K562 (cell line): ENCODE data around the gene VPS13D. TPM values are rescaled to one million over a fixed set of nuclear protein-coding genes. Genes with fewer than 3 reads are reported as not detected.

ENCODE experiments used
- ARID1B ChIP-seq: fragments of 450-650 bp; IDR thresholded peaks from 2 replicates; pipeline ENCODE4 v1.6.1; 2016; ENCODE audit warnings: antibody characterized with exemption, mild to moderate bottlenecking, inconsistent platforms
- KAT2B ChIP-seq: IDR thresholded peaks from one replicate; pipeline ENCODE4 v1.6.1; 2012; ENCODE audit warnings: low read depth, mild to moderate bottlenecking, control low read depth, inconsistent platforms, low read length, moderate library complexity
- MYBL2 ChIP-seq, 2 experiments: fragments of 450-650 bp in 1 of 2; sonication (generic) in 1 of 2; formaldehyde crosslinking in 1 of 2; IDR thresholded peaks; 2 replicates each; pipeline versions ENCODE4 v1.6.1 to v1.8.1; 2017 to 2022; ENCODE audit warnings: borderline replicate concordance in 1 of 2, inconsistent platforms in 1 of 2, low read depth in 1 of 2, mild to moderate bottlenecking in 1 of 2, missing genetic modification reagents in 1 of 2, moderate library complexity in 1 of 2
- NR2C2 ChIP-seq, 2 experiments: fragments of 200-800 bp in 1 of 2; sonication (Bioruptor generic) in 1 of 2; sonication (generic) in 1 of 2; formaldehyde crosslinking in 1 of 2; IDR thresholded peaks; 2 replicates each; pipeline versions ENCODE4 v1.6.1 to v1.8.0; 2016 to 2022; ENCODE audit warnings: mild to moderate bottlenecking in 1 of 2, missing compliant biosample characterization in 1 of 2, missing genetic modification characterization in 1 of 2, missing genetic modification reagents in 1 of 2
- RHOXF2B ChIP-seq: fragments of 250-450 bp; sonication (Bioruptor Pico); conservative IDR thresholded peaks from 2 replicates; pipeline ENCODE4 v1.5.1; 2021
- SMAD2 ChIP-seq: fragments of 150-350 bp; IDR thresholded peaks from 2 replicates; pipeline ENCODE4 v1.6.1; 2014; ENCODE audit warnings: low read depth, mild to moderate bottlenecking, low read length
- ZFP36 ChIP-seq: fragments of 150-350 bp; IDR thresholded peaks from 2 replicates; pipeline ENCODE4 v1.6.1; 2018; ENCODE audit warnings: low read length, low read depth; ENCODE audit not compliant: partially characterized antibody
- ZNF764 ChIP-seq: fragments of 250-450 bp; sonication (Bioruptor Pico); IDR thresholded peaks from 2 replicates; pipeline ENCODE4 v1.4.0; 2020; ENCODE audit warnings: low read depth, mild to moderate bottlenecking, moderate library complexity
- polyA plus RNA-seq, 8 experiments: library from polyadenylated mRNA; depleted of rRNA in 4 of 8; stranded (reverse) in 5 of 8; unstranded in 3 of 8; fragments of >200 nt; fragmentation: Nextera tagmentation in 2 of 8; fragmentation: Illumina TruSeq in 1 of 8; extraction: Ambion mirVana in 2 of 8; extraction: Trizol in 1 of 8; gene quantifications; 2 replicates each; pipeline versions ENCODE4 v1.2.1 to v1.2.3, GENCODE V29; 2011 to 2014; ENCODE audit warnings: inconsistent platforms in 1 of 8, missing spikeins in 1 of 8
- total RNA-seq, 7 experiments: library from RNA; depleted of rRNA in 6 of 7; stranded (reverse); fragments of >200 nt in 6 of 7; fragmentation: Illumina TruSeq in 2 of 7; extraction: Trizol in 2 of 7; gene quantifications; 2 replicates each; pipeline versions ENCODE4 v1.2.1 to v1.2.3, GENCODE V29; 2011 to 2021; ENCODE audit warnings: low replicate concordance in 1 of 7
- TF ChIP-seq, protein P1 (sequence below): fragments of 450-650 bp; IDR thresholded peaks from 2 replicates; pipeline ENCODE4 v1.6.1; 2016; ENCODE audit warnings: mild to moderate bottlenecking, moderate library complexity
- TF ChIP-seq, protein P2 (sequence below), 2 experiments: fragments of 450-650 bp; IDR thresholded peaks; 2 replicates each; pipeline ENCODE4 v1.6.1; 2016
- TF ChIP-seq, protein P3 (sequence below): sonication (generic); formaldehyde crosslinking; IDR thresholded peaks from 2 replicates; pipeline ENCODE4 v1.8.0; 2022; ENCODE audit warnings: missing genetic modification reagents, mild to moderate bottlenecking, moderate library complexity, borderline replicate concordance

Gene VPS13D
- total and polyA plus RNA-seq, 9 of the 15 experiments (the other 6 are each of a cell fraction or from before 2014, with no cell fraction given): 6.1 to 51.5 (median 38.5) TPM

DNA sequence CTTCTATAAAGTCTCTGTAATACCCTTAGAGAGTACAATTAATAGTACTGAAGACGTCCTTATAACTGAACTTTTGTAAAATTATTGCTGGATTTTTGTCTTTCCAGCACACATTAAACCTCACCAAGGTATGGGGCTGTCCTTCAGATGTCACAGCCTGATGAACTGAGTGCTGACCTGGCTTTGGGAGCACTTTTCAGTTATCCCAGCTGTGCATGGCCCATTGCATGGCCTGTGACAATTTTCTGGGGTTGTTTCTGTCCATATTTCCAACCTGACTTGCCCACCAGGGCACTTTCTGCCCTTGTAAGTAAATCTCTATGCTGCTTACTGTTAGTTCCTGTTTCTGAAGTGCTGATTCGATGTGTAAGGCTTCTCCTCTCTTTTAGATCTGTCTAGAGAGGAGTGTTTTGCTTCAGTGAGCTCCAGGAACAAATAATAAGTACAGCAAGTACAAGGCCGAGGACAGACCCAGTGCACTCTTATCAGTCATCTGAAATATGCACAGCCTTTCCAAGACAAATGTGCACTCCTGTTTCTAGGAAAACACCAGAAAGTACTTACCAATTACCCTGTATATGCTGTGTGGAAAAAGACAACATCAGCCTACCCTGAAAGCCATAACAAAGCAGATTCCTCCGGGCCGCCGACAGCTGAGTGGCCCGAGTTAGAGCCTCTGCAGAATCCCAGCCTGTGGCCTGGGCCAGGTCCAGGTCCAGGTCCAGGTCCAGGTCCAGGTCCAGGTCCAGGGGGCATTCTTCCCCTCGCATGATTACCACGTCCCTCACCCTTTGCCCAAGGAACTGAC is 266.5 kb downstream of the VPS13D start (continued):
- no peak for TF ChIP-seq KAT2B
- no peak for TF ChIP-seq SMAD2
- TF ChIP-seq, protein P1, sequence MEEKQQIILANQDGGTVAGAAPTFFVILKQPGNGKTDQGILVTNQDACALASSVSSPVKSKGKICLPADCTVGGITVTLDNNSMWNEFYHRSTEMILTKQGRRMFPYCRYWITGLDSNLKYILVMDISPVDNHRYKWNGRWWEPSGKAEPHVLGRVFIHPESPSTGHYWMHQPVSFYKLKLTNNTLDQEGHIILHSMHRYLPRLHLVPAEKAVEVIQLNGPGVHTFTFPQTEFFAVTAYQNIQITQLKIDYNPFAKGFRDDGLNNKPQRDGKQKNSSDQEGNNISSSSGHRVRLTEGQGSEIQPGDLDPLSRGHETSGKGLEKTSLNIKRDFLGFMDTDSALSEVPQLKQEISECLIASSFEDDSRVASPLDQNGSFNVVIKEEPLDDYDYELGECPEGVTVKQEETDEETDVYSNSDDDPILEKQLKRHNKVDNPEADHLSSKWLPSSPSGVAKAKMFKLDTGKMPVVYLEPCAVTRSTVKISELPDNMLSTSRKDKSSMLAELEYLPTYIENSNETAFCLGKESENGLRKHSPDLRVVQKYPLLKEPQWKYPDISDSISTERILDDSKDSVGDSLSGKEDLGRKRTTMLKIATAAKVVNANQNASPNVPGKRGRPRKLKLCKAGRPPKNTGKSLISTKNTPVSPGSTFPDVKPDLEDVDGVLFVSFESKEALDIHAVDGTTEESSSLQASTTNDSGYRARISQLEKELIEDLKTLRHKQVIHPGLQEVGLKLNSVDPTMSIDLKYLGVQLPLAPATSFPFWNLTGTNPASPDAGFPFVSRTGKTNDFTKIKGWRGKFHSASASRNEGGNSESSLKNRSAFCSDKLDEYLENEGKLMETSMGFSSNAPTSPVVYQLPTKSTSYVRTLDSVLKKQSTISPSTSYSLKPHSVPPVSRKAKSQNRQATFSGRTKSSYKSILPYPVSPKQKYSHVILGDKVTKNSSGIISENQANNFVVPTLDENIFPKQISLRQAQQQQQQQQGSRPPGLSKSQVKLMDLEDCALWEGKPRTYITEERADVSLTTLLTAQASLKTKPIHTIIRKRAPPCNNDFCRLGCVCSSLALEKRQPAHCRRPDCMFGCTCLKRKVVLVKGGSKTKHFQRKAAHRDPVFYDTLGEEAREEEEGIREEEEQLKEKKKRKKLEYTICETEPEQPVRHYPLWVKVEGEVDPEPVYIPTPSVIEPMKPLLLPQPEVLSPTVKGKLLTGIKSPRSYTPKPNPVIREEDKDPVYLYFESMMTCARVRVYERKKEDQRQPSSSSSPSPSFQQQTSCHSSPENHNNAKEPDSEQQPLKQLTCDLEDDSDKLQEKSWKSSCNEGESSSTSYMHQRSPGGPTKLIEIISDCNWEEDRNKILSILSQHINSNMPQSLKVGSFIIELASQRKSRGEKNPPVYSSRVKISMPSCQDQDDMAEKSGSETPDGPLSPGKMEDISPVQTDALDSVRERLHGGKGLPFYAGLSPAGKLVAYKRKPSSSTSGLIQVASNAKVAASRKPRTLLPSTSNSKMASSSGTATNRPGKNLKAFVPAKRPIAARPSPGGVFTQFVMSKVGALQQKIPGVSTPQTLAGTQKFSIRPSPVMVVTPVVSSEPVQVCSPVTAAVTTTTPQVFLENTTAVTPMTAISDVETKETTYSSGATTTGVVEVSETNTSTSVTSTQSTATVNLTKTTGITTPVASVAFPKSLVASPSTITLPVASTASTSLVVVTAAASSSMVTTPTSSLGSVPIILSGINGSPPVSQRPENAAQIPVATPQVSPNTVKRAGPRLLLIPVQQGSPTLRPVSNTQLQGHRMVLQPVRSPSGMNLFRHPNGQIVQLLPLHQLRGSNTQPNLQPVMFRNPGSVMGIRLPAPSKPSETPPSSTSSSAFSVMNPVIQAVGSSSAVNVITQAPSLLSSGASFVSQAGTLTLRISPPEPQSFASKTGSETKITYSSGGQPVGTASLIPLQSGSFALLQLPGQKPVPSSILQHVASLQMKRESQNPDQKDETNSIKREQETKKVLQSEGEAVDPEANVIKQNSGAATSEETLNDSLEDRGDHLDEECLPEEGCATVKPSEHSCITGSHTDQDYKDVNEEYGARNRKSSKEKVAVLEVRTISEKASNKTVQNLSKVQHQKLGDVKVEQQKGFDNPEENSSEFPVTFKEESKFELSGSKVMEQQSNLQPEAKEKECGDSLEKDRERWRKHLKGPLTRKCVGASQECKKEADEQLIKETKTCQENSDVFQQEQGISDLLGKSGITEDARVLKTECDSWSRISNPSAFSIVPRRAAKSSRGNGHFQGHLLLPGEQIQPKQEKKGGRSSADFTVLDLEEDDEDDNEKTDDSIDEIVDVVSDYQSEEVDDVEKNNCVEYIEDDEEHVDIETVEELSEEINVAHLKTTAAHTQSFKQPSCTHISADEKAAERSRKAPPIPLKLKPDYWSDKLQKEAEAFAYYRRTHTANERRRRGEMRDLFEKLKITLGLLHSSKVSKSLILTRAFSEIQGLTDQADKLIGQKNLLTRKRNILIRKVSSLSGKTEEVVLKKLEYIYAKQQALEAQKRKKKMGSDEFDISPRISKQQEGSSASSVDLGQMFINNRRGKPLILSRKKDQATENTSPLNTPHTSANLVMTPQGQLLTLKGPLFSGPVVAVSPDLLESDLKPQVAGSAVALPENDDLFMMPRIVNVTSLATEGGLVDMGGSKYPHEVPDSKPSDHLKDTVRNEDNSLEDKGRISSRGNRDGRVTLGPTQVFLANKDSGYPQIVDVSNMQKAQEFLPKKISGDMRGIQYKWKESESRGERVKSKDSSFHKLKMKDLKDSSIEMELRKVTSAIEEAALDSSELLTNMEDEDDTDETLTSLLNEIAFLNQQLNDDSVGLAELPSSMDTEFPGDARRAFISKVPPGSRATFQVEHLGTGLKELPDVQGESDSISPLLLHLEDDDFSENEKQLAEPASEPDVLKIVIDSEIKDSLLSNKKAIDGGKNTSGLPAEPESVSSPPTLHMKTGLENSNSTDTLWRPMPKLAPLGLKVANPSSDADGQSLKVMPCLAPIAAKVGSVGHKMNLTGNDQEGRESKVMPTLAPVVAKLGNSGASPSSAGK: no peak
- no peak for TF ChIP-seq ZNF764 (CRISPR knock-in tag)
- TF ChIP-seq RHOXF2B (CRISPR knock-in tag): no peak
- TF ChIP-seq, protein P2, sequence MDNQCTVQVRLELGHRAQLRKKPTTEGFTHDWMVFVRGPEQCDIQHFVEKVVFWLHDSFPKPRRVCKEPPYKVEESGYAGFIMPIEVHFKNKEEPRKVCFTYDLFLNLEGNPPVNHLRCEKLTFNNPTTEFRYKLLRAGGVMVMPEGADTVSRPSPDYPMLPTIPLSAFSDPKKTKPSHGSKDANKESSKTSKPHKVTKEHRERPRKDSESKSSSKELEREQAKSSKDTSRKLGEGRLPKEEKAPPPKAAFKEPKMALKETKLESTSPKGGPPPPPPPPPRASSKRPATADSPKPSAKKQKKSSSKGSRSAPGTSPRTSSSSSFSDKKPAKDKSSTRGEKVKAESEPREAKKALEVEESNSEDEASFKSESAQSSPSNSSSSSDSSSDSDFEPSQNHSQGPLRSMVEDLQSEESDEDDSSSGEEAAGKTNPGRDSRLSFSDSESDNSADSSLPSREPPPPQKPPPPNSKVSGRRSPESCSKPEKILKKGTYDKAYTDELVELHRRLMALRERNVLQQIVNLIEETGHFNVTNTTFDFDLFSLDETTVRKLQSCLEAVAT (IDR thresholded peaks at IDR 0.05): peak in 1 of 2 experiments; percentile 63; a peak in 1 of 4 replicates
- no peak for TF ChIP-seq NR2C2 (CRISPR knock-in tag; IDR thresholded peaks at IDR 0.05)
- no peak for TF ChIP-seq NR2C2 (tag; IDR thresholded peaks at IDR 0.05)
- peak; percentile 5 for TF ChIP-seq ZFP36
- TF ChIP-seq ARID1B: peak; percentile 75
- TF ChIP-seq, protein P3, sequence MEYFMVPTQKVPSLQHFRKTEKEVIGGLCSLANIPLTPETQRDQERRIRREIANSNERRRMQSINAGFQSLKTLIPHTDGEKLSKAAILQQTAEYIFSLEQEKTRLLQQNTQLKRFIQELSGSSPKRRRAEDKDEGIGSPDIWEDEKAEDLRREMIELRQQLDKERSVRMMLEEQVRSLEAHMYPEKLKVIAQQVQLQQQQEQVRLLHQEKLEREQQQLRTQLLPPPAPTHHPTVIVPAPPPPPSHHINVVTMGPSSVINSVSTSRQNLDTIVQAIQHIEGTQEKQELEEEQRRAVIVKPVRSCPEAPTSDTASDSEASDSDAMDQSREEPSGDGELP (CRISPR knock-in tag): peak; percentile 58
- TF ChIP-seq MYBL2 (IDR thresholded peaks at IDR 0.05; ENCODE audit: low read depth): no peak
- no peak for TF ChIP-seq MYBL2 (CRISPR knock-in tag; IDR thresholded peaks at IDR 0.05; ENCODE audit: borderline replicate concordance)
